Measurements from ENCODE around the gene RANBP3L.

- TF ChIP-seq CTCF (IDR thresholded peaks at IDR 0.05) (no peak), POLR2A (IDR thresholded peaks at IDR 0.05) (no peak)
These were observed 32.2 kb downstream of the RANBP3L start for GRCh38 chr5:36269478-36269877.

Measured in uterus (tissue), 2 donors.